Osteocyte (in vitro differentiated cells): ENCODE measurements around the gene PPP3CA. TPM values are rescaled to one million over a fixed set of nuclear protein-coding genes. Genes with fewer than 3 reads are reported as not detected.

Experiments
- DNase-seq: peaks from one replicate; pipeline ENCODE4 v3.0.0; 2021; ENCODE audit warnings: mixed read lengths; ENCODE audit not compliant: unreplicated experiment; ENCODE audit errors: extremely low spot score
- H3K27ac Mint-ChIP-seq: one replicate; pipeline ENCODE4 v1.8.0; 2021; ENCODE audit warnings: mild to moderate bottlenecking, mixed read lengths; ENCODE audit not compliant: unreplicated experiment
- H3K27me3 Mint-ChIP-seq: one replicate; pipeline ENCODE4 v1.8.0; 2021; ENCODE audit warnings: mixed read lengths; ENCODE audit not compliant: unreplicated experiment
- H3K36me3 Mint-ChIP-seq: one replicate; pipeline ENCODE4 v1.8.0; 2021; ENCODE audit warnings: mixed read lengths; ENCODE audit not compliant: unreplicated experiment
- H3K4me1 Mint-ChIP-seq: one replicate; pipeline ENCODE4 v1.8.0; 2021; ENCODE audit warnings: mixed read lengths; ENCODE audit not compliant: unreplicated experiment
- H3K4me3 Mint-ChIP-seq: one replicate; pipeline ENCODE4 v1.8.0; 2021; ENCODE audit warnings: mild to moderate bottlenecking, moderate library complexity, mixed read lengths; ENCODE audit not compliant: unreplicated experiment
- H3K9me3 Mint-ChIP-seq: one replicate; pipeline ENCODE4 v1.8.0; 2021; ENCODE audit warnings: mixed read lengths; ENCODE audit not compliant: unreplicated experiment
- CTCF ChIP-seq: fragments of 200-600 bp; sonication (generic); IDR thresholded peaks from 2 replicates; pipeline ENCODE4 v1.5.0; 2021; ENCODE audit warnings: antibody characterized with exemption, mild to moderate bottlenecking, moderate library complexity
- total RNA-seq: library from RNA; stranded (reverse); gene quantifications from 2 replicates; pipeline ENCODE4 v1.2.1, GENCODE V29; 2021

The PPP3CA gene
- total RNA-seq, 1 donor from 2014 or later, result 40.5 TPM

DNA sequence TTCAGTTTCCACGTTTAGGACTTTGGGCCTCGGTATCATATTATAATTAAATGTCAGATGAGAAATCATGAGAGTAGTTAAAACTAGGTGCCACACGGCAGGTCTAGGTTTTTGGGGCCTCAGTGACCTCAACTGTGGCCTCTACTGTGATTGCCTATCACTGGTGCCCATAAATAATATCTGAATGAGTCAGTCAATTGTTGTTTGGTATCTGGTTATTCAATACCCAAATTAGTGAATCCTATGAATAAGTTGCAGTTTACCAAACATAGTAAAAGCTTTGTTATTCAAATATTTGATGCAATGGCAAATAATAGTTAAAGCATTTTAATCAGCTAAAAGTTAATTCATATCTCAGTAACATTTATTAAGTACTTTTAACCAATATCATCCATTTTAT, 188.8 kb downstream of the PPP3CA start:
- Mint-ChIP-seq H3K27ac (peak overlapping the region; percentile 79), H3K27me3 (no peaks in the 10 kb centered on the region), H3K4me3 (no peak overlapping the region), H3K9me3 (no peaks in the 10 kb centered on the region), H3K36me3 (no peaks in the 10 kb centered on the region), H3K4me1 (peaks cover 37% of the 10 kb centered on the region)
- DNase-seq, result no peak
- TF ChIP-seq CTCF, result no peak

DNA sequence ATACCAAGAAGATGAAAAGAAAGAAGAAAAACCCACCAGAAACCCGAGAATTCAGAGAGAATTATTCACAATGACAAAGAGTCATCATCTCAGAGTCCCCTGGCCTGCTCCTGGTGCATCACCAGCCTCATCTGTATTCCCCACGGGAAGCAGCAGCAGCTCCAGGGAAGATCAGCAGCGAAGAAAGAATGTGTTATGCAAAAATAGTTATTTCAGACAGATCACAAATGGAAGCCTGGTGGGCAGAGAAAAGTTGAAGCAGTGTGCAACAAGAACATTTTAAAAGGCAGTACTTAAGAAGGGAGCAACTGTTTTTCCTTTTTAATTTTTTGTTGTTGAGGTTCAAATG, 189.2 kb downstream of the PPP3CA start:
- H3K4me1 Mint-ChIP-seq, result peaks cover 37% of the 10 kb centered on the region
- H3K9me3 Mint-ChIP-seq, result no peaks in the 10 kb centered on the region
- no peak for DNase-seq
- H3K36me3 Mint-ChIP-seq, result no peaks in the 10 kb centered on the region
- peak overlapping the region; percentile 79 for H3K27ac Mint-ChIP-seq
- H3K4me3 Mint-ChIP-seq, result peak overlapping the region; percentile 28
- no peak for TF ChIP-seq CTCF
- H3K27me3 Mint-ChIP-seq, result no peaks in the 10 kb centered on the region

DNA sequence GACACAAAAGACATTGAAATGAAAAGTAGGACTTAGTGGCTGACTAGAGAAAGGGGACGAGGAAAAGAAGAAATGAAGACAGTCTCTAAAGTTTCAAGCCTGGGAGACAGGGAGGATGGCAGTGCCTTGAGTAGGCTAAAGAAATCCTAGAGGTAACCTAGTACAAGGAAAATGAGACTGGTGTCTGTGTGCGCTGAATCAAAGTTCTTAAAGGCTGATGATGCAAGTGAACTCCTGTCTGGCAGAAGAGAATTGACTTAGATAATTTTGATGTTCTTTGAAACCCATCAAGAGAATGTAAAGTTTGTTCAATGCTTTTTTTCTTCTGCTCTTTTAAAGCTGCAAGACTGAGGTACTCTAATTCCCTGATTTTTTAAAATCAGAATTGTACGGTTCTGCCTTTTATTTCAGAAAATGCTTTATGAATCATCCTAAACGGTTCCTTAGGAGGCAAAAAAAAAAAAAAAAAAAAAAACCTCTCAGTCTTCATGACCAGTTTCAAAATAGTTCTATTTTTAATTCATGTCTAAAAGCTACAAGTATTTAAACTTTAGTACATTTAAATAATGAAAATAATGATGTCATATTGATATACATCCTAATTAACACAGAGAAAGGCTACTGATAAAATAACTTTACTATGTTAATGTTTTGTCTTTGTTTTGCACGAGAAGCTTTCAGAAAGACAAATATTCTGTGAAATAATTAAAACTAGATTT, 189.8 kb downstream of the PPP3CA start:
- H3K27ac Mint-ChIP-seq, result peak overlapping the region; percentile 79
- no peak for TF ChIP-seq CTCF
- H3K27me3 Mint-ChIP-seq, result no peaks in the 10 kb centered on the region
- H3K36me3 Mint-ChIP-seq, result no peaks in the 10 kb centered on the region
- peak overlapping the region; percentile 28 for H3K4me3 Mint-ChIP-seq
- no peaks in the 10 kb centered on the region for H3K9me3 Mint-ChIP-seq
- no peak for DNase-seq
- peaks cover 37% of the 10 kb centered on the region for H3K4me1 Mint-ChIP-seq

- Mint-ChIP-seq H3K27me3 (no peaks in the 10 kb centered on the region), H3K36me3 (no peaks in the 10 kb centered on the region), H3K4me1 (peaks cover 37% of the 10 kb centered on the region), H3K27ac (peak overlapping the region; percentile 79), H3K9me3 (no peaks in the 10 kb centered on the region), H3K4me3 (no peak overlapping the region)
- DNase-seq, result no peak
- no peak for TF ChIP-seq CTCF
Measured at GRCh38 chr4:101156619-101157310, 190.6 kb downstream of the PPP3CA start.

GRCh38 chr4:101155945-101156344, 191.4 kb downstream of the PPP3CA start:
- Mint-ChIP-seq H3K36me3 (no peaks in the 10 kb centered on the region), H3K27ac (peak overlapping the region; percentile 80), H3K4me1 (peaks cover 37% of the 10 kb centered on the region), H3K4me3 (no peak overlapping the region), H3K9me3 (no peaks in the 10 kb centered on the region), H3K27me3 (no peaks in the 10 kb centered on the region)
- no peak for DNase-seq
- TF ChIP-seq CTCF, result no peak
